ENCODE measurements around the gene PPFIA4.

The PPFIA4 gene

DNA sequence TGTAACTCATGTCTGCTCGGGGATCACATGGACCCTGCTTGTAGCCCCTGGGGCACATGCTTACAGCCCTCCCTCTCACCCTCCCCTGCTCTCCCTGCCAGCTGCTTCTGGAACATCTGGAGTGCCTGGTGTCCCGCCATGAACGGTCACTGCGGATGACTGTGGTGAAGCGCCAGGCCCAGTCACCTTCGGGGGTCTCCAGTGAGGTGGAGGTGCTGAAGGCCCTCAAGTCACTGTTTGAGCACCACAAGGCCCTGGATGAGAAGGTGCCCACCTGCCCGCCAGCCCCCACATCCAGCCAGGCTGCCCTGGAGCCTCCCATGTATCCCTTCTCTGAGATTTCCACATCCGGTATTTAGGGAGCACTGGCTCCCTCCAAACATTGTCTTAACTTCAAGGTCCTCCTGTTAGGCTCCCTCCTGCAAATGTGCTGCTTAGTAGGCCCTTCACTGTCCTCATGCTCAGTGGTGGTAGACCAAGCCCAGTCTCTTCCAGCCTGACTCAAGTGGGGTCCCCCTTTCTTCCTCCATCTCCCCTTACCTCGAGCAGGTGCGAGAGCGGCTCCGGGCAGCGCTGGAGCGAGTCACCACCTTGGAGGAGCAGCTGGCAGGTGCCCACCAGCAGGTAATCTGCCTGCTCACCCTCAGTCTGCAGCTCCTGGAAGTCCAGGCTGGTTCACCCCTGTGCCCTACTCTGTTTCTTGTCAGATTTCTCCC, 17.7 kb downstream of the PPFIA4 start:
- TF ChIP-seq, protein P1, sequence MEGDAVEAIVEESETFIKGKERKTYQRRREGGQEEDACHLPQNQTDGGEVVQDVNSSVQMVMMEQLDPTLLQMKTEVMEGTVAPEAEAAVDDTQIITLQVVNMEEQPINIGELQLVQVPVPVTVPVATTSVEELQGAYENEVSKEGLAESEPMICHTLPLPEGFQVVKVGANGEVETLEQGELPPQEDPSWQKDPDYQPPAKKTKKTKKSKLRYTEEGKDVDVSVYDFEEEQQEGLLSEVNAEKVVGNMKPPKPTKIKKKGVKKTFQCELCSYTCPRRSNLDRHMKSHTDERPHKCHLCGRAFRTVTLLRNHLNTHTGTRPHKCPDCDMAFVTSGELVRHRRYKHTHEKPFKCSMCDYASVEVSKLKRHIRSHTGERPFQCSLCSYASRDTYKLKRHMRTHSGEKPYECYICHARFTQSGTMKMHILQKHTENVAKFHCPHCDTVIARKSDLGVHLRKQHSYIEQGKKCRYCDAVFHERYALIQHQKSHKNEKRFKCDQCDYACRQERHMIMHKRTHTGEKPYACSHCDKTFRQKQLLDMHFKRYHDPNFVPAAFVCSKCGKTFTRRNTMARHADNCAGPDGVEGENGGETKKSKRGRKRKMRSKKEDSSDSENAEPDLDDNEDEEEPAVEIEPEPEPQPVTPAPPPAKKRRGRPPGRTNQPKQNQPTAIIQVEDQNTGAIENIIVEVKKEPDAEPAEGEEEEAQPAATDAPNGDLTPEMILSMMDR (IDR thresholded peaks at IDR 0.05; ENCODE audit: insufficient read depth, low read depth, low read length, missing control alignments): no peak
- no peak for DNase-seq (ENCODE audit: low read depth)
- H3K4me3 ChIP-seq (ENCODE audit: low read length): no peak overlapping the region

DNA sequence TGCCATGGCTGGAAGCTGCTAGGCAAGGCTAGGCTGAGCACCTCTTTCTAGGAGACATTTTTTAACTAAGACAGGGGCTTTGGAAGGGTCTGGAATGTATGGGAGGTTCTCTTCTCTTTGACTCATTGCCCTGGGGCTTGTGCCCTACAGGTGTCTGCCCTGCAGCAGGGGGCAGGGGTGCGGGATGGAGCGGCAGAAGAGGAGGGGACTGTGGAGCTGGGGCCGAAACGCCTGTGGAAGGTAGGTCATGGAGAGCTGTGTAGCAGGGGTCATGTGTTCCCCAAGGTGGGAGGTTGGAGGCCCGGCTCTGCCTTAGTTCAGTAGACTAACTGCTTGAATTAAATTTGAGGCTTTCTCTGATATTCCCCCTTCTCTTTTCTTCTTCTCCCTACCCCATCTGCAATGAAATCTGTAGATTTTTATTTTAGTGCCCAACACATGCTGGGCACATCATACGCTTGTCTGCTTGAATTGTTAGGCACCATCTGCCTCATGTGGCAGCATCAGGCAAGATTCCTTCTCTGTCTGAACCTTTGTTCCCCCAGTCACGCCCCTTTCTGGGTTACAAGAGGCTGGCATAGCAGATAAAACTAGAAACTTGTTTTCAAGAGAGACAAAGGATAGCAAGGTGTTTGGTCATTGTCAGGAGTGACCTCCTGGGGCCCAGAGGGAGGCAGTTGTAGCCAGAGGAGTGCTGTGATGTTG, 18.4 kb downstream of the PPFIA4 start:
- TF ChIP-seq, protein P1 (IDR thresholded peaks at IDR 0.05; ENCODE audit: insufficient read depth, low read depth, low read length, missing control alignments): no peak
- H3K4me3 ChIP-seq (ENCODE audit: low read length): no peak overlapping the region
- DNase-seq (ENCODE audit: low read depth): no peak

GRCh38 chr1:203045336-203045735, 19.0 kb downstream of the PPFIA4 start:
- H3K4me3 ChIP-seq (ENCODE audit: low read length): no peak overlapping the region
- no peak for DNase-seq (ENCODE audit: low read depth)
- TF ChIP-seq, protein P1 (IDR thresholded peaks at IDR 0.05; ENCODE audit: insufficient read depth, low read depth, low read length, missing control alignments): no peak

DNA sequence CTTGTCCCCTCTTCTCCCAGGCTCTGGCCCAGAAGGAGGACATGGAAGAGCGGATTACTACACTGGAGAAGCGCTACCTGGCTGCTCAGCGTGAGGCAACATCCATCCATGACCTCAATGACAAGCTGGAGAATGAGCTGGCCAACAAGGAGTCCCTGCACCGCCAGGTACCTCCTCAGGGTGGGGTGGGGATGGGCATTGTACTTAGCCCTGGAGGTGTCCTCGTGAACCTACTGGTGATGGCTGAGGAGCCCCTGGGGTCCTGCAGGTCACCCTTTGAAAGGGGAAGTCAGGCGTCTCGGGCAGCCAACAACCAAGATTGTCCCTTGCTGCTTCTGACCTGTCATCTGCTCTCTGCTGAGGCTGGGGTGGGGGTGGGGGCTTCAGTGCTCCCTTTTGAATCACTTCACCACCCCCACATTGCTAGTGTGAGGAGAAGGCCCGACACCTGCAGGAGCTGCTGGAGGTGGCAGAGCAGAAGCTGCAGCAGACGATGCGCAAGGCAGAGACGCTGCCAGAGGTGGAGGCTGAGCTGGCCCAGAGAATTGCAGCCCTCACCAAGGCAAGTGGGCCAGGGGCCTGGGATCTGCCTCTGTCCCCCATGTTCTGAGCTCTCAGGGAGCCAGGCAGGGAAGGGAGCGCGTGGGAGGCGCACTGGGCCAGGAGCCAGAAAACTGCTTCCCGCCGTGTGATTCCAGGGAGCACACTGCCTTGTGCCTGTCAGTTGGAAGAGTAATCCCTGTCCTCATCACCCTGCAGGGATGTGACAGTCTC, 19.7 kb downstream of the PPFIA4 start:
- no peak overlapping the region for H3K4me3 ChIP-seq (ENCODE audit: low read length)
- no peak for DNase-seq (ENCODE audit: low read depth)
- TF ChIP-seq, protein P1 (IDR thresholded peaks at IDR 0.05; ENCODE audit: insufficient read depth, low read depth, low read length, missing control alignments): no peak

DNA sequence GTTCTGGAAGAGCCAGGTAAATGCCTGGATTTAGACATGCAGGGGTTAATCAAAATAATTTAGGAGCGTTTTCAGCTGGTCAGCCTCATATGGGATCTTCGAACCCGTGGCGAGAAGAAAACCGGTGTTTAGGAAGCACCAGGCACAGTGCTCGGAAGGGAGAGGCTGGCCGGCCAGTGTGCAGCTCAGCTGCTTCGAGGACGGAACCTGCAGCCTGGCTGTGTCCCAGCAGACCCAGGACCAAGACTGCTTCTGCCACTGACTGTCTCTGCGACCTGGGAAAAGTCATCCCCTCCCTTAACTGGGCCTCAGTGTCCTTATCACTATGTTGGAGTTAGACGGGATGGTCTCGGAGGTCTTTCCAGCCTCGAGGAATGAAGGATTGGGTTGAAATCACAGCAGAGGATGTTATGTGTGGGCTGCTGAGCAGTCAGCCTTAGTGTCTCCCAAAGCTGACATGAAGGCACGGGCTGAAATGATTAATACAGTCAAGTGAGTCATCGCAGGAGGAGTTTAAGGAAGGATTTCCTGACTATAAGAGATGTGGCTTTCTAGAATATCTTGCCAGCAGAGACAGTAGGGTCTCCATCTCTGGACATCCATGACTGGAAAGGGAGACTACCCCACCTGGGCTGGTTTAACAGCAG, 20.8 kb downstream of the PPFIA4 start:
- H3K4me3 ChIP-seq (ENCODE audit: low read length): no peak overlapping the region
- peak; percentile 81 for DNase-seq (ENCODE audit: low read depth)
- TF ChIP-seq, protein P1 (IDR thresholded peaks at IDR 0.05; ENCODE audit: insufficient read depth, low read depth, low read length, missing control alignments): no peak

DNA sequence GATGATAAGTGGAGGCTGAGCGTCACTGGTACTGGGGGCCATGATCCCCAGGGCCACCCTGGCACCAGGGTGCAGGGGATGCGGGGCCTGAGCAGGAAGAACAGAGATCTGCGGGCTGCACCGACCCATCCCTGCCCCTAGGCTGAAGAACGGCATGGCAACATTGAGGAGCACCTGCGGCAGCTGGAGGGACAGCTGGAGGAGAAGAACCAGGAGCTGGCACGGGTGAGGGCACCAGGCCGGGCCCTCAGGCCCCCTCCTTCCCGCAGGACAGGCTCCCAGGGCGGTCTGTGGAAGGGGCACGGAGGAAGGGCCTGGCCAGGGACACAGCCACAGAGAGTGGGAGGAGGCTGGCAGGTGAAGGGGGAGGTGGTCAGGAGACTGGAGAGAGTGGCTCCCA, 21.8 kb downstream of the PPFIA4 start:
- TF ChIP-seq, protein P1 (IDR thresholded peaks at IDR 0.05; ENCODE audit: insufficient read depth, low read depth, low read length, missing control alignments): no peak
- no peak for DNase-seq (ENCODE audit: low read depth)
- H3K4me3 ChIP-seq (ENCODE audit: low read length): no peak overlapping the region

Measured in epithelial cell of esophagus (primary cell).